K562 (cell line): ENCODE results near the gene AP3S2. TPM values are rescaled to one million over a fixed set of nuclear protein-coding genes. Genes with fewer than 3 reads are reported as not detected.

Experiments used
- ATAC-seq: fragments of 200-7000 bp; cut with Tn5 transposase; 3 replicates; pipeline ENCODE4 v1.9.1; 2020; ENCODE audit warnings: moderate library complexity
- BruUV-seq: library from RNA; stranded (reverse); fragments of 400-500 nt; replicated peaks from 2 replicates; lab custom pipeline; 2021; lab: Mats Ljungman, UMichigan
- CTCF ChIA-PET: fragments of 300-600 bp; formaldehyde crosslinking; extraction: SDS; loops from one replicate; lab custom pipeline; 2021; ENCODE audit warnings: low intra/inter-chr PET ratio; lab: Yijun Ruan, JAX
- POLR2A ChIA-PET: fragments of 300-600, 350-650 bp; sonication (Branson Sonifier 250); formaldehyde crosslinking; extraction: SDS; loops from one replicate; lab custom pipeline; 2021; ENCODE audit warnings: antibody characterized with exemption, inconsistent platforms; lab: Yijun Ruan, JAX
- DNase-seq, 4 experiments: peaks; one replicate each; pipeline versions ENCODE4 v3.0.0 to v3.0.0-alpha.2; 2011 to 2018; ENCODE audit warnings: low spot score in 3 of 4, mixed read lengths in 3 of 4; ENCODE audit errors: extremely low read depth in 1 of 4
- FAIRE-seq: peaks from 2 replicates; lab custom pipeline; 2011; peaks lifted over from hg19 to GRCh38; lab: Jason Lieb, UNC
- H2AFZ ChIP-seq: 2 replicates; pipeline ENCODE4 v1.6.0; 2011; ENCODE audit warnings: low read depth, low read length, control low read depth, inconsistent platforms
- H3K27ac ChIP-seq: fragments of 200-600 bp; 3 replicates; pipeline ENCODE4 v1.8.0; 2011; ENCODE audit warnings: low read depth, mild to moderate bottlenecking, control low read depth, inconsistent platforms, low read length, moderate library complexity, mixed read lengths; ENCODE audit errors: extremely low read depth
- H3K27me3 ChIP-seq, 2 experiments: fragments of 300-600 bp in 1 of 2; 2 replicates in 1 of 2; 3 replicates in 1 of 2; pipeline versions ENCODE4 v1.6.0 to v1.8.0; 2011; ENCODE audit warnings: inconsistent platforms in 2 of 2, low read length in 2 of 2, mild to moderate bottlenecking in 1 of 2, mixed read lengths in 1 of 2, moderate library complexity in 1 of 2; ENCODE audit not compliant: control insufficient read depth in 2 of 2, insufficient read depth in 2 of 2
- H3K36me3 ChIP-seq: fragments of 300-600 bp; 3 replicates; pipeline ENCODE4 v1.8.0; 2011; ENCODE audit warnings: mild to moderate bottlenecking, low read length, inconsistent platforms; ENCODE audit not compliant: control insufficient read depth, insufficient read depth
- H3K4me1 ChIP-seq, 2 experiments: fragments of 200-600 bp in 1 of 2; replicated peaks in 1 of 2; 2 replicates in 1 of 2; 3 replicates in 1 of 2; pipeline versions ENCODE4 v1.5.1 to v1.8.0; 2011; ENCODE audit warnings: inconsistent platforms in 2 of 2, low read length in 2 of 2, mild to moderate bottlenecking in 1 of 2, mixed read lengths in 1 of 2, moderate library complexity in 1 of 2; ENCODE audit not compliant: control insufficient read depth in 2 of 2, insufficient read depth in 2 of 2
- H3K4me2 ChIP-seq: 2 replicates; pipeline ENCODE4 v1.6.1; 2011; ENCODE audit warnings: low read length, control low read depth, inconsistent platforms, mixed read lengths; ENCODE audit not compliant: insufficient read depth
- H3K4me3 ChIP-seq: fragments of 200-600 bp; sonication (generic), shearing (Covaris generic); 2 replicates; pipeline ENCODE4 v1.5.1; 2016; ENCODE audit warnings: control low read depth, inconsistent platforms
- H3K79me2 ChIP-seq: fragments of 200-600 bp; 3 replicates; pipeline ENCODE4 v1.8.0; 2011; ENCODE audit warnings: low read length, inconsistent platforms; ENCODE audit not compliant: control insufficient read depth, insufficient read depth
- H3K9ac ChIP-seq, 2 experiments: 2 replicates each; pipeline versions ENCODE4 v1.6.0 to v1.6.1; 2011; ENCODE audit warnings: low read depth in 2 of 2, low read length in 2 of 2, control low read depth in 1 of 2, inconsistent platforms in 1 of 2, mild to moderate bottlenecking in 1 of 2, mixed read lengths in 1 of 2; ENCODE audit not compliant: insufficient read depth in 1 of 2
- H3K9me1 ChIP-seq: one replicate; pipeline ENCODE4 v1.6.0; 2011; ENCODE audit warnings: inconsistent platforms, mild to moderate bottlenecking, low read length, moderate library complexity; ENCODE audit not compliant: control insufficient read depth, insufficient read depth
- H3K9me3 ChIP-seq: replicated peaks from 2 replicates; pipeline ENCODE4 v1.5.1; 2011; ENCODE audit warnings: low read depth, low read length, inconsistent platforms; ENCODE audit not compliant: control insufficient read depth, insufficient read depth
- H4K20me1 ChIP-seq: replicated peaks from 2 replicates; pipeline ENCODE4 v1.6.1; 2011; ENCODE audit warnings: low read length, inconsistent platforms, mixed read lengths; ENCODE audit not compliant: control insufficient read depth, insufficient read depth
- CHD4 ChIP-seq: fragments of 200-600 bp; sonication (generic); IDR thresholded peaks from 3 replicates; pipeline ENCODE4 v1.6.1; 2012; ENCODE audit warnings: low read depth, mild to moderate bottlenecking, mixed read lengths, low read length, inconsistent platforms; ENCODE audit not compliant: insufficient read depth, insufficient replicate concordance, poor library complexity, severe bottlenecking
- CLOCK ChIP-seq: fragments of 250-450 bp; sonication (Bioruptor Pico); IDR thresholded peaks from 2 replicates; pipeline ENCODE4 v1.4.0; 2020; ENCODE audit warnings: mild to moderate bottlenecking, moderate library complexity, borderline replicate concordance
- CREBBP ChIP-seq: IDR thresholded peaks from one replicate; pipeline ENCODE4 v1.6.1; 2012; ENCODE audit warnings: low read depth, mild to moderate bottlenecking, control low read depth, inconsistent platforms, low read length
- DIDO1 ChIP-seq: fragments of 450-650 bp; IDR thresholded peaks from 2 replicates; pipeline ENCODE4 v1.6.1; 2016; ENCODE audit warnings: low read depth, missing biosample characterization, missing genetic modification characterization
- E2F5 ChIP-seq: sonication (generic); formaldehyde crosslinking; IDR thresholded peaks from 2 replicates; pipeline ENCODE4 v1.8.0; 2022; ENCODE audit warnings: mild to moderate bottlenecking, missing genetic modification reagents
- FOXK1 ChIP-seq: sonication (generic); formaldehyde crosslinking; IDR thresholded peaks from 2 replicates; pipeline ENCODE4 v1.8.0; 2022; ENCODE audit warnings: missing genetic modification reagents, mild to moderate bottlenecking, borderline replicate concordance
- HEY1 ChIP-seq: fragments of 250-450 bp; sonication (Bioruptor Pico); IDR thresholded peaks from 2 replicates; pipeline ENCODE4 v1.5.0; 2020; ENCODE audit warnings: mild to moderate bottlenecking, moderate library complexity, borderline replicate concordance
- HMG20A ChIP-seq: fragments of 450-650 bp; formaldehyde crosslinking; conservative IDR thresholded peaks from 2 replicates; pipeline ENCODE4 v1.4.0; 2020; ENCODE audit warnings: mild to moderate bottlenecking, mixed read lengths
- ILF3 ChIP-seq: fragments of 450-650 bp; IDR thresholded peaks from 2 replicates; pipeline ENCODE4 v1.6.1; 2018; ENCODE audit warnings: antibody characterized with exemption, mild to moderate bottlenecking, moderate library complexity, borderline replicate concordance
- MAZ ChIP-seq, 2 experiments: fragments of 450-650 bp in 1 of 2; sonication (generic) in 1 of 2; formaldehyde crosslinking; IDR thresholded peaks in 1 of 2; conservative IDR thresholded peaks in 1 of 2; 2 replicates each; pipeline versions ENCODE4 v1.4.0 to v1.5.0; 2020; ENCODE audit warnings: mild to moderate bottlenecking in 1 of 2, missing genetic modification reagents in 1 of 2
- POLR2G ChIP-seq: fragments of 200-400 bp; formaldehyde crosslinking; IDR thresholded peaks from 2 replicates; pipeline ENCODE4 v1.6.1; 2017; ENCODE audit warnings: low read depth, mild to moderate bottlenecking, antibody characterized with exemption, low read length, moderate library complexity
- RB1 ChIP-seq: fragments of 450-650 bp; IDR thresholded peaks from 2 replicates; pipeline ENCODE4 v1.6.1; 2017; ENCODE audit warnings: low read depth, mild to moderate bottlenecking
- RBM17 ChIP-seq: fragments of 200-400 bp; formaldehyde crosslinking; IDR thresholded peaks from 2 replicates; pipeline ENCODE4 v1.6.1; 2017; ENCODE audit warnings: low read depth, mild to moderate bottlenecking, low read length, borderline replicate concordance
- STAT5B ChIP-seq: fragments of 250-450 bp; sonication (Bioruptor Pico); IDR thresholded peaks from 2 replicates; pipeline ENCODE4 v1.8.0; 2021; ENCODE audit warnings: mild to moderate bottlenecking, inconsistent platforms
- TCFL5 ChIP-seq: fragments of 250-450 bp; sonication (Bioruptor Pico); conservative IDR thresholded peaks from 2 replicates; pipeline ENCODE4 v1.6.1; 2021; ENCODE audit warnings: mild to moderate bottlenecking, moderate library complexity, matching md5 sums
- U2AF2 ChIP-seq: fragments of 200-400 bp; formaldehyde crosslinking; optimal IDR thresholded peaks from 2 replicates; pipeline ENCODE3; 2017; ENCODE audit warnings: low read depth, mild to moderate bottlenecking, low read length
- ZBTB12 ChIP-seq: fragments of 250-450 bp; sonication (Bioruptor Pico); IDR thresholded peaks from 2 replicates; pipeline ENCODE4 v1.4.0; 2020
- ZNF76 ChIP-seq: fragments of 250-450 bp; sonication (Bioruptor Pico); IDR thresholded peaks from 2 replicates; pipeline ENCODE4 v1.4.0; 2020; ENCODE audit warnings: mild to moderate bottlenecking, moderate library complexity, borderline replicate concordance
- WGBS: fragments of 100-300 bp; shearing (Covaris generic); methylation state at CpG from one replicate; pipeline ENCODE4 v1.1.6; 2016; ENCODE audit warnings: low coverage, mixed read lengths; ENCODE audit not compliant: insufficient coverage; ENCODE audit errors: missing lambda C conversion rate; 5-methylcytosine and 5-hydroxymethylcytosine counted together
- in situ Hi-C: fragments of 300-500 bp; cut with MboI; formaldehyde crosslinking; loops from 4 replicates; pipeline ENCODE4 v1.15.0; 2018; ENCODE audit warnings: inconsistent platforms, mixed read lengths
- intact Hi-C: fragments of 100-400 bp; cut with micrococcal nuclease; formaldehyde crosslinking; loops from 2 replicates; pipeline ENCODE4 v1.14.2; 2022
- polyA plus RNA-seq, 8 experiments: library from polyadenylated mRNA; depleted of rRNA in 4 of 8; stranded (reverse) in 5 of 8; unstranded in 3 of 8; fragments of >200 nt; fragmentation: Nextera tagmentation in 2 of 8; fragmentation: Illumina TruSeq in 1 of 8; extraction: Ambion mirVana in 2 of 8; extraction: Trizol in 1 of 8; gene quantifications; 2 replicates each; pipeline versions ENCODE4 v1.2.1 to v1.2.3, GENCODE V29; 2011 to 2014; ENCODE audit warnings: inconsistent platforms in 1 of 8, missing spikeins in 1 of 8
- total RNA-seq, 7 experiments: library from RNA; depleted of rRNA in 6 of 7; stranded (reverse); fragments of >200 nt in 6 of 7; fragmentation: Illumina TruSeq in 2 of 7; extraction: Trizol in 2 of 7; gene quantifications; 2 replicates each; pipeline versions ENCODE4 v1.2.1 to v1.2.3, GENCODE V29; 2011 to 2021; ENCODE audit warnings: low replicate concordance in 1 of 7

The AP3S2 gene
- total and polyA plus RNA-seq, 9 of the 15 experiments (the other 6 are each of a cell fraction or from before 2014, with no cell fraction given), result 16.4 to 54.1 (median 37.4) TPM

GRCh38 chr15:89824607-89824867 is 69.3 kb downstream of the AP3S2 start:
- no peak for TF ChIP-seq DIDO1 (tag)
- TF ChIP-seq RBM17, result no peak
- no peak for TF ChIP-seq MAZ (CRISPR knock-in tag; conservative IDR thresholded peaks at IDR 0.05 in 1 of 2, IDR thresholded peaks at IDR 0.05 in 1 of 2)
- no peak for TF ChIP-seq POLR2G
- no peak for TF ChIP-seq U2AF2
- TF ChIP-seq HEY1 (CRISPR knock-in tag), result no peak
- no peak for TF ChIP-seq E2F5 (CRISPR knock-in tag)
- no peak for TF ChIP-seq CHD4
- no peak for TF ChIP-seq ZBTB12 (CRISPR knock-in tag)
- TF ChIP-seq CLOCK (CRISPR knock-in tag), result no peak
- TF ChIP-seq ILF3, result no peak
- no peak for TF ChIP-seq STAT5B (CRISPR knock-in tag)
- TF ChIP-seq FOXK1 (CRISPR knock-in tag), result no peak
- TF ChIP-seq TCFL5 (CRISPR knock-in tag), result no peak
- no peak for TF ChIP-seq CREBBP
- no peak for TF ChIP-seq RB1
- no peak for TF ChIP-seq HMG20A (CRISPR knock-in tag)
- no peak for TF ChIP-seq ZNF76
- Histone ChIP-seq H3K9me1 (no peaks in the 10 kb centered on the region), H3K36me3 (no peaks in the 10 kb centered on the region), H3K4me3 (no peak overlapping the region), H2AFZ (no peak overlapping the region), H3K9me3 (no peaks in the 10 kb centered on the region), H3K4me2 (no peak overlapping the region), H3K27me3 (no peaks in the 10 kb centered on the region), H3K9ac (no peak overlapping the region), H4K20me1 (no peaks in the 10 kb centered on the region), H3K27ac (no peak overlapping the region), H3K79me2 (no peaks in the 10 kb centered on the region), H3K4me1 (peaks cover 14 to 15% of the 10 kb centered on the region in 2 experiments; a peak in 4 of 5 replicates)
- intact Hi-C loops (loop anchor here (5.0 kb wide), 1 partner anchor 62 kb away; no protein-coding TSS in a partner anchor), in situ Hi-C loops (no loop called here)
- CTCF ChIA-PET, result no interaction called here
- DNase-seq (no peak), FAIRE-seq (no peak), ATAC-seq (no peak)
- 52% methylated on average over 4 of the region's 7 CpGs for WGBS
- no TSS peak for BruUV-seq
- POLR2A ChIA-PET, result no interaction called here
